ENCODE data around the gene ZNF425. TPM values are rescaled to one million over a fixed set of nuclear protein-coding genes. Genes with fewer than 3 reads are reported as not detected.

Gene ZNF425
- total and polyA plus RNA-seq, 2 experiments from 2014 or later: 4.3 to 5.0 TPM

GRCh38 chr7:149166142-149166541 lies 40.0 kb upstream of the ZNF425 start:
- Mint-ChIP-seq H3K36me3 (ENCODE audit: low read depth) (peaks cover 98% of the 10 kb centered on the region), H3K27ac (no peak overlapping the region), H3K27me3 (ENCODE audit: insufficient read depth, low read depth, poor library complexity) (peaks cover 9% of the 10 kb centered on the region), H3K4me1 (no peaks in the 10 kb centered on the region), H3K4me3 (no peak overlapping the region), H3K9me3 (no peaks in the 10 kb centered on the region)
- Histone ChIP-seq H3K27me3 (ENCODE audit: insufficient read depth) (no peaks in the 10 kb centered on the region), H3F3A (replicated peaks; ENCODE audit: low read depth) (peaks cover 43% of the 10 kb centered on the region), H3K4me2 (no peak overlapping the region), H3K4me1 (ENCODE audit: insufficient read depth) (no peaks in the 10 kb centered on the region), H2AFZ (no peak overlapping the region), H4K20me1 (replicated peaks; ENCODE audit: insufficient read depth) (peaks cover 64% of the 10 kb centered on the region), H3K36me3 (ENCODE audit: insufficient read depth) (peaks cover 86% of the 10 kb centered on the region), H3K79me2 (replicated peaks; ENCODE audit: insufficient read depth) (peaks cover 99% of the 10 kb centered on the region), H3K4me3 (no peak overlapping the region), H3K9me2 (ENCODE audit: insufficient read depth) (no peaks in the 10 kb centered on the region), H3K27ac (ENCODE audit: low read depth) (peak overlapping the region; percentile 85; the same call in 1 of the 2 replicates)
- TF ChIP-seq ETS1 (IDR thresholded peaks at IDR 0.05) (no peak), ZNF331 (CRISPR knock-in tag; IDR thresholded peaks at IDR 0.05; ENCODE audit: low read depth) (no peak), ZNF462 (CRISPR knock-in tag; IDR thresholded peaks at IDR 0.05) (no peak), ZNF114 (CRISPR knock-in tag; IDR thresholded peaks at IDR 0.05) (no peak), STAT1 (IDR thresholded peaks at IDR 0.05; ENCODE audit: unreplicated experiment) (no peak), EZH2 (IDR thresholded peaks at IDR 0.05; ENCODE audit: low read depth, unreplicated experiment) (no peak), POLR2AphosphoS5 (IDR thresholded peaks at IDR 0.05; ENCODE audit: low read depth) (no peak), NANOG (IDR thresholded peaks at IDR 0.05; ENCODE audit: borderline replicate concordance) (no peak)
- TF ChIP-seq, protein P1, sequence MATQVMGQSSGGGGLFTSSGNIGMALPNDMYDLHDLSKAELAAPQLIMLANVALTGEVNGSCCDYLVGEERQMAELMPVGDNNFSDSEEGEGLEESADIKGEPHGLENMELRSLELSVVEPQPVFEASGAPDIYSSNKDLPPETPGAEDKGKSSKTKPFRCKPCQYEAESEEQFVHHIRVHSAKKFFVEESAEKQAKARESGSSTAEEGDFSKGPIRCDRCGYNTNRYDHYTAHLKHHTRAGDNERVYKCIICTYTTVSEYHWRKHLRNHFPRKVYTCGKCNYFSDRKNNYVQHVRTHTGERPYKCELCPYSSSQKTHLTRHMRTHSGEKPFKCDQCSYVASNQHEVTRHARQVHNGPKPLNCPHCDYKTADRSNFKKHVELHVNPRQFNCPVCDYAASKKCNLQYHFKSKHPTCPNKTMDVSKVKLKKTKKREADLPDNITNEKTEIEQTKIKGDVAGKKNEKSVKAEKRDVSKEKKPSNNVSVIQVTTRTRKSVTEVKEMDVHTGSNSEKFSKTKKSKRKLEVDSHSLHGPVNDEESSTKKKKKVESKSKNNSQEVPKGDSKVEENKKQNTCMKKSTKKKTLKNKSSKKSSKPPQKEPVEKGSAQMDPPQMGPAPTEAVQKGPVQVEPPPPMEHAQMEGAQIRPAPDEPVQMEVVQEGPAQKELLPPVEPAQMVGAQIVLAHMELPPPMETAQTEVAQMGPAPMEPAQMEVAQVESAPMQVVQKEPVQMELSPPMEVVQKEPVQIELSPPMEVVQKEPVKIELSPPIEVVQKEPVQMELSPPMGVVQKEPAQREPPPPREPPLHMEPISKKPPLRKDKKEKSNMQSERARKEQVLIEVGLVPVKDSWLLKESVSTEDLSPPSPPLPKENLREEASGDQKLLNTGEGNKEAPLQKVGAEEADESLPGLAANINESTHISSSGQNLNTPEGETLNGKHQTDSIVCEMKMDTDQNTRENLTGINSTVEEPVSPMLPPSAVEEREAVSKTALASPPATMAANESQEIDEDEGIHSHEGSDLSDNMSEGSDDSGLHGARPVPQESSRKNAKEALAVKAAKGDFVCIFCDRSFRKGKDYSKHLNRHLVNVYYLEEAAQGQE (IDR thresholded peaks at IDR 0.05; ENCODE audit: unreplicated experiment): no peak
- ATAC-seq (no peak), DNase-seq (ENCODE audit: low spot score) (no peak)

All from GM23338 (cell line).